Left lobe of liver (tissue), 2 donors: Measurements from ENCODE around the gene MYCT1. TPM values are rescaled to one million over a fixed set of nuclear protein-coding genes. Genes with fewer than 3 reads are reported as not detected.
"Not testable (repeated sequence)": the region's sequence is repeated elsewhere in the genome, so short reads cannot be mapped to it uniquely, and the experiment has no call there.

ENCODE experiments used
- ATAC-seq: fragments of 200-7000 bp; cut with Tn5 transposase; one replicate; pipeline ENCODE4 v1.9.1; 2020; ENCODE audit warnings: mild to moderate bottlenecking, moderate library complexity
- DNase-seq: peaks from one replicate; pipeline ENCODE4 v3.0.0-alpha.2; 2020; ENCODE audit warnings: low spot score
- total RNA-seq: library from RNA; stranded (reverse); gene quantifications from one replicate; pipeline ENCODE4 v1.2.1, GENCODE V29; 2021
- donor health status: DM: no; HTN: no; CAD: no; lungs with moderate emphysema.
- donor health status: DM: no; HTN: yes; CAD: no.

Gene MYCT1
- total RNA-seq = 3.3 TPM

- DNase-seq (no peak), ATAC-seq (peak; percentile 52)
Measured at GRCh38 chr6:152697634-152698033, at the start of gene MYCT1. Gene MYCT1 (plus strand): TSS chr6:152697897. CDS start chr6:152697903, 6 bp downstream.

DNA sequence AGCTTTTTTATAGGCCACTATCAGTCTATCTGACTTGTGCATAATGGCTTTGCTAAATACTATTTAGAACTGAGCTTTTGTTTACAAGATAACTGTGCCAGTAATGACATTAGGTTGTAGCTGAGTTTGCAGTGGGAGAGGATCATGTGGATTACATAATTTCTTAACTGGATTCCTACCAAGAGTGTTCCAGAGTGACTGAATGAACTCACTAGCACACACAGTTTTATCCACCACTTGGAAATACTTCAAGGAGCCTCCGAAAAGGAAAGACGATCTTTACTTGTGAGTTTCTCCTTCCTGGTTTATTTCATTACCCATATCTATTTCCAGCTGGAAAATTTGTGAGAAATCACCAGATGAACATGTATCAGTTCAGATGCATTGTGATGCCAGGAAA lies 49.6 kb upstream of the MYCT1 start:
- peak; percentile 60 for ATAC-seq

GRCh38 chr6:152651986-152652385 lies 45.7 kb upstream of the MYCT1 start:
- ATAC-seq (no peak), DNase-seq (no peak)

More for the DNA sequence above, 49.6 kb upstream of the MYCT1 start:
- no peak for DNase-seq

- no peak for ATAC-seq
- no peak for DNase-seq
Measured at GRCh38 chr6:152661776-152662175, 35.9 kb upstream of the MYCT1 start.

- DNase-seq (no peak), ATAC-seq (no peak)
Measured at GRCh38 chr6:152669895-152670294, 27.8 kb upstream of the MYCT1 start.

DNA sequence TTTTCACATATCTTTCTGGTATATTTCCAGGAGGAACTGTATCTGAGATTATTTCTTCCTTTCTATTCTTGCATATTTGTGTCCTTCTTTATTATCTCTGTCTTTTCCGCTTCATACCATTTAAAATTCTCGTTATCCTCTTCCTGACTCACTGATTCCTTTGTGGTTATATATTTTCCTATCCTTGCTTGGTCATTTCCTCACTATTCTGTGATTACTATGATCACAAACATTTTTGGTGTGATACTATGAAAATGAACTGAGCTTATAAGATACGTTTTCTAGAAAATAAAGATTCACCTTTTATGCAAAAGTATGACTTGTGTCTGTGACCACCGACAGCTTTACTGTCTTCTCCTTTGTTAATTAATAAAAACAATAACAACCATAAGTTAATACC lies 26.5 kb upstream of the MYCT1 start:
- ATAC-seq = no peak
- DNase-seq = no peak

DNA sequence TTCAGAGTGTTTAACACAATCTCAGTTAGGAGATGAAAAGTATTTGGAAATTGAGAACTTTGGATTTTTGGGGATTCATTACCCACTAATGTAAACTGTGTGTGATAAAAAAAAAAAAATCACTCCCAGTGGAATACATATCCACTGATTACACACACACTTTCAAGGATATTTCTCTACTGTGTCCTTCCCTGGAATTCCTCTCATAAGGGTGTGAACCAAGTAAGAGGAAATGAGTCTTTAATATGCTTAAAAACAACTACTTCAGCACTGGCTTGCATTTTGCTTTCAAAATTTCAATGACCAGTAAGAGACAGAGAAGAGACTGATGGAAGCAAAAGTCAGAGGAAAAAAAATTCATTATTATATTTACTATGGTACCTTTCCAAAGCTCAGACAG lies 24.5 kb upstream of the MYCT1 start:
- no peak for DNase-seq
- no peak for ATAC-seq

- DNase-seq (no peak), ATAC-seq (no peak)
Measured at GRCh38 chr6:152680151-152680550, 17.5 kb upstream of the MYCT1 start.

- DNase-seq (no peak), ATAC-seq (no peak)
Measured at GRCh38 chr6:152680879-152681517, 16.7 kb upstream of the MYCT1 start.

DNA sequence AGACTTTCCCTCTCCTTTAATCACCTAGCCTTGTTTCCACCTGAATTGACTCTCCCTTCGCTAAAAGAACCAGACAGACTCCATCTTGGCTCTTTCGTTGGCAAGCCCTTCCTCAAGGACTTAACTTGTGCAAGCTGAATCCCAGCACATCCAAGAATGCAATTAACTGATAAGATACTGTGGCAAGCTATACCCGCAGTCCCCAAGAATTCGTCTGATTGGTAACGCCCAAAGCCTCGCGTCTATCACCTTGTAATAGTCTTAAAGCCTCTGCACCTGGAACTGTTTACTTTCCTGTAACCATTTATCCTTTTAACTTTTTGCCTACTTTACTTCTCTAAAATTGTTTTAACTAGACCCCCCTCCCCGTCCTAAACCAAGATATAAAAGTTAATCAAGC lies 15.6 kb upstream of the MYCT1 start:
- DNase-seq (no peak), ATAC-seq (no peak)

GRCh38 chr6:152682935-152683334 lies 14.8 kb upstream of the MYCT1 start:
- not testable (repeated sequence) for DNase-seq, ATAC-seq

DNA sequence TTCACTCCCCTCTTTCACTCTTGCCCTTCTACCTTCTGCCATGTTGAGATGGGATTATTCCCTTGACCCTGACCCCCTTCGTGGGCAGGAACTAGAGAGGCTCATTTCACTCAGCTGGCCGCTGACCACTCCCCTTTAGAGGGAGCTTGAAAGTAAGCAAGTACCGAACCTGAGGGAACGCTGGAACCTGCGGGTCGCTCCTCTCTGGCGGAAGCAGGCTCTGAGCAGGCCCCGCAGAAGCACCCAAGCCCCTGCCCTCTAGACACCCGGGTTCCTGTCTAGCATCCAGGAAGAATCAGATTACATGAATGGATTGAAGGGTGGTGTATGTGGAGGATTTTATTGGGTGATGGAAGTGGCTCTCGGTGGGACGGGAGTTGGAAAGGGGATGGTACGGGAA lies 11.9 kb upstream of the MYCT1 start:
- no peak for ATAC-seq
- no peak for DNase-seq

GRCh38 chr6:152695372-152696045 lies 2.2 kb upstream of the MYCT1 start:
- DNase-seq (no peak), ATAC-seq (no peak)

GRCh38 chr6:152696522-152696921 lies 1.2 kb upstream of the MYCT1 start:
- DNase-seq (no peak), ATAC-seq (no peak)

DNA sequence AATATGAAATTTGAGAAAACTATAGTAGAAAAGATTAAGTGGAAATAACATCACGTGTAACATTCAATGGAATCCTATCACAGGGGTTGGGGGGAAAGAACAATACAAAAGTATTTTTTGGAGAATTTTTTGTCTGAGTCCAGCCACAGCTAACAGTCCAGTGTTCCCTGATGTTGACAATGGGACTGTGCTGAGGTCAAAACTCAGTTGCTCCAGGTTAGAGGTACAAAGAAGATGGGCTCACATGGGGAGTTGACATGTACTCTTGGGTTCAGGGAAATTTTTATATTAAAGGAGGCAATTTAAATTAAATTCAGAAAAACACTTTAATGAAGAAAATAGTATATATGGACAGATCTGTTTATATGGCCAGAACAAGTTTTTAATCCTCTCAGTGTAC lies 995 bp downstream of the MYCT1 start:
- DNase-seq (no peak), ATAC-seq (no peak)

GRCh38 chr6:152700427-152700826 lies 2.7 kb downstream of the MYCT1 start:
- DNase-seq = no peak
- ATAC-seq = no peak

DNA sequence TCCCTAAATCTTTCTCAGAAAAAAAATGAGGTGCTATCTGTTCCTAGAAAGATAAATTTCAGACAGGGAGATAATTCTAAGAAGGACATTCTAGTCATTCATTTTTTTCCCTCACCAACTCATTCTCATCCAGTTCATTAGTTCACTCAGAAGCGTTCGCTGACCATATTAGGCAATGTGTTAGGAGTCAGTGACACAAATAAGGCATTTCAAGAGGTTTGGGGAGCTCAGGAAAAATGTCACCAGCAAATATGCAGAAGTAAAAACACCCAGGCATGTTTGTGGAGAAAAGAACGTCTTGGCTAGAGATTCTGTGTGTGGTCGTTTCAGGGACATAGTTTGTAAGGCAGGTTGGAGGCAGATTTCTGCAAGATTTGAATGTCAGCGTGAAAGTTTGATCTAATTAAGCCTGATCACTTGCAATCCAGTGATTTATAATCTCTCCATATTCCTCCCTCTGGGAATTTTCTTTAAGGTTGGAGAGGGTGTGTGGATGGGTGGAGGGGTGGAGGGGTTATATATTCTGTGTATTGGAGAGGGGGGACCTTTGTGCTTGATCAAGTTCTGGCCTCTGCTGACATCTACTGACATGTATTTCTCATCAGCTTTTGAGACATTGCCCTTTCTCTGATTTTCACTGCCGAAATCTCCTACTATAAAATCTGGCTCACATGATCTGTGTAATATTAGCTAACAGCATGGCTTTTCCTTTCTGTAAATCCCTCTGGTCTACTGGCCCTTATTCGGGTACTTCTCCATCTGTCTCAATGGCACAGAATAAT lies 3.6 kb downstream of the MYCT1 start:
- no peak for ATAC-seq
- DNase-seq = no peak

GRCh38 chr6:152701863-152702401 lies 4.2 kb downstream of the MYCT1 start:
- ATAC-seq (no peak), DNase-seq (no peak)

- ATAC-seq, DNase-seq: not testable (repeated sequence)
Measured at GRCh38 chr6:152703750-152704149, 6.1 kb downstream of the MYCT1 start.

DNA sequence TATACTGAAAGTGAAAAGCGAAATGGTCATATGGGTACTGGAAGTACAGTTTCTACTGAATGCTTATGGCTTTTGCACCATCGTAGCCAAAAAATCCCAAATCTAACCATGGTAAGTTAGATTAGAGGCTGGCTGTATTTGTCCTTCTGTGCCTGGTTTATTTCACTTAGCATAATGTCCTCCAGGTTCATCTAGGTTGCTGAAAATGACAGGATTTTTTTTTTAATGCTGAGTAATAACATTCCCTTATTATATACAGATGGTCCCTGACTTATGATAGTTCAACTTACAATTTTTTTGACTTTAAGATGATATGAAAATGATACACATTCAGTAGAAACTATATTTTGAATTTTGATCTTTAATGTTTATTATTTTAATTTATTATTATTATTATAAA lies 7.6 kb downstream of the MYCT1 start:
- ATAC-seq (no peak), DNase-seq (no peak)

DNA sequence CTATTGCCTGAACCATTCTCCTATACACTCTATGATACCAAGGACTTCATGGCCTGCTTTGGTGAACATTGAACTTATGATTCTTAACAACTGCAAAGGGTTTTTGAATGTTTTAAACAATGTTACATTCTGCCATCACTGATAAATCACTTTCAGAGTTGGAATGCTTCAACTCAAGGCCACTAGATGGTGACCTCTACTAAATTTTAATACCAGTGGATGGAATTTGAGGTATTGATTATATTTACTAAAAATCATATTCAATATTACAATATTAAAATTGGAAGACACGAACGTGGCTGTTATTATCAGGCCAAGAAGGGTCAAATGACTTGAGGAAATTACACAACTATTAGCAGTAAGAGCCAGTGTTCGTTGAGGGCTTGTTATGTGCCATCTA lies 18.6 kb downstream of the MYCT1 start:
- no peak for DNase-seq

GRCh38 chr6:152720974-152721373 lies 23.3 kb downstream of the MYCT1 start:
- no peak for DNase-seq
- ATAC-seq = no peak

More for the DNA sequence above, 18.6 kb downstream of the MYCT1 start:
- no peak for ATAC-seq
